H1 (cell line): ENCODE results near the gene LY6G5C. TPM values are rescaled to one million over a fixed set of nuclear protein-coding genes. Genes with fewer than 3 reads are reported as not detected.

Experiments
- CTCF ChIA-PET: fragments of 300-600 bp; sonication (Branson Sonifier 250); formaldehyde crosslinking; loops from one replicate; lab custom pipeline; 2021; ENCODE audit not compliant: partially characterized antibody; lab: Charles Lee
- POLR2A ChIA-PET: fragments of 300-600 bp; sonication (Branson Sonifier 250); formaldehyde crosslinking; loops from one replicate; lab custom pipeline; 2021; ENCODE audit warnings: inconsistent platforms; ENCODE audit not compliant: partially characterized antibody; lab: Charles Lee
- DNase-seq, 2 experiments: peaks; one replicate each; pipeline versions ENCODE4 v3.0.0 to v3.0.0-alpha.2; 2010 to 2022; ENCODE audit warnings: low spot score in 2 of 2, low read depth in 1 of 2, mixed read lengths in 1 of 2
- FAIRE-seq: peaks from 2 replicates; lab custom pipeline; 2011; peaks lifted over from hg19 to GRCh38; lab: Jason Lieb, UNC
- H2AFZ ChIP-seq: 2 replicates; pipeline ENCODE4 v1.8.1; 2012; ENCODE audit warnings: low read length, inconsistent platforms
- H2AK5ac ChIP-seq: 2 replicates; pipeline ENCODE4 v1.6.1; 2013; ENCODE audit warnings: low read depth, low read length
- H2BK120ac ChIP-seq: replicated peaks from 2 replicates; pipeline ENCODE3; 2013; ENCODE audit warnings: low read depth, low read length, inconsistent platforms
- H2BK12ac ChIP-seq: 2 replicates; pipeline ENCODE4 v1.6.1; 2013; ENCODE audit warnings: low read depth, low read length
- H2BK15ac ChIP-seq: 2 replicates; pipeline ENCODE4 v1.6.1; 2013; ENCODE audit warnings: low read length
- H2BK20ac ChIP-seq: 2 replicates; pipeline ENCODE4 v1.6.1; 2013; ENCODE audit warnings: low read length
- H2BK5ac ChIP-seq: 2 replicates; pipeline ENCODE4 v1.6.1; 2013; ENCODE audit warnings: low read depth, low read length
- H3K14ac ChIP-seq: 2 replicates; pipeline ENCODE4 v1.6.1; 2013; ENCODE audit warnings: inconsistent platforms; ENCODE audit not compliant: insufficient read length
- H3K18ac ChIP-seq: 2 replicates; pipeline ENCODE4 v1.6.1; 2013; ENCODE audit warnings: low read length; ENCODE audit errors: extremely low read depth
- H3K23ac ChIP-seq: 2 replicates; pipeline ENCODE4 v1.6.1; 2013; ENCODE audit warnings: inconsistent platforms; ENCODE audit not compliant: insufficient read length
- H3K23me2 ChIP-seq: 2 replicates; pipeline ENCODE4 v1.6.1; 2013; ENCODE audit warnings: low read depth, low read length
- H3K27ac ChIP-seq: 2 replicates; pipeline ENCODE4 v1.6.1; 2011; ENCODE audit warnings: low read depth, low read length, inconsistent platforms
- H3K27me3 ChIP-seq, 4 experiments: replicated peaks in 1 of 4; 1 replicate in 1 of 4; 2 replicates in 3 of 4; pipeline versions ENCODE4 v1.6.1 to v1.8.1; 2011 to 2013; ENCODE audit warnings: low read length in 3 of 4, mild to moderate bottlenecking in 3 of 4, inconsistent platforms in 2 of 4, mixed read lengths in 2 of 4, moderate library complexity in 1 of 4; ENCODE audit not compliant: control insufficient read depth in 3 of 4, insufficient read depth in 3 of 4; ENCODE audit errors: extremely low read depth in 1 of 4
- H3K36me3 ChIP-seq, 4 experiments: 2 replicates each; pipeline versions ENCODE4 v1.6.1 to v1.8.1; 2011 to 2013; ENCODE audit warnings: mild to moderate bottlenecking in 4 of 4, low read length in 3 of 4, moderate library complexity in 2 of 4, control low read depth in 1 of 4, inconsistent platforms in 1 of 4; ENCODE audit not compliant: insufficient read depth in 4 of 4, control insufficient read depth in 2 of 4
- H3K4ac ChIP-seq: replicated peaks from 2 replicates; pipeline ENCODE3; 2013; ENCODE audit warnings: low read length, low read depth, mixed read lengths, inconsistent platforms; ENCODE audit not compliant: insufficient read length
- H3K4me1 ChIP-seq, 4 experiments: replicated peaks in 1 of 4; 1 replicate in 1 of 4; 2 replicates in 3 of 4; pipeline versions ENCODE4 v1.6.1 to v1.8.1; 2011 to 2013; ENCODE audit warnings: low read length in 3 of 4, inconsistent platforms in 2 of 4, mixed read lengths in 1 of 4; ENCODE audit not compliant: insufficient read depth in 4 of 4, control insufficient read depth in 3 of 4
- H3K4me2 ChIP-seq, 2 experiments: 2 replicates each; pipeline versions ENCODE4 v1.6.1 to v1.8.1; 2011 to 2013; ENCODE audit warnings: low read depth in 2 of 2, low read length in 2 of 2, control low read depth in 1 of 2, inconsistent platforms in 1 of 2, mild to moderate bottlenecking in 1 of 2; ENCODE audit not compliant: insufficient read depth in 1 of 2
- H3K4me3 ChIP-seq, 4 experiments: fragments of 200-600, 300-600 bp in 1 of 4; sonication (generic), shearing (Covaris generic), sonication (Bioruptor Twin) in 1 of 4; 2 replicates each; pipeline versions ENCODE4 v1.5.1 to v1.8.1; 2011 to 2016; ENCODE audit warnings: low read length in 4 of 4, low read depth in 3 of 4, control low read depth in 2 of 4, inconsistent platforms in 2 of 4, mild to moderate bottlenecking in 2 of 4, mixed read lengths in 1 of 4, moderate library complexity in 1 of 4; ENCODE audit not compliant: insufficient read depth in 2 of 4; ENCODE audit errors: extremely low read depth in 1 of 4
- H3K56ac ChIP-seq: replicated peaks from 2 replicates; pipeline ENCODE3; 2013; ENCODE audit warnings: low read depth, mild to moderate bottlenecking, mixed read lengths, low read length, inconsistent platforms; ENCODE audit not compliant: insufficient read length
- H3K79me1 ChIP-seq: 2 replicates; pipeline ENCODE4 v1.6.1; 2013; ENCODE audit warnings: low read depth, low read length, control low read depth
- H3K79me2 ChIP-seq, 2 experiments: 2 replicates each; pipeline versions ENCODE4 v1.6.1 to v1.8.1; 2012 to 2013; ENCODE audit warnings: low read length in 2 of 2, mild to moderate bottlenecking in 2 of 2, inconsistent platforms in 1 of 2; ENCODE audit not compliant: insufficient read depth in 2 of 2, control insufficient read depth in 1 of 2
- H3K9ac ChIP-seq, 4 experiments: replicated peaks in 1 of 4; 1 replicate in 1 of 4; 2 replicates in 3 of 4; pipeline versions ENCODE4 v1.6.1 to v1.8.1; 2011 to 2013; ENCODE audit warnings: low read depth in 3 of 4, low read length in 3 of 4, control low read depth in 2 of 4, mild to moderate bottlenecking in 2 of 4, moderate library complexity in 2 of 4, inconsistent platforms in 1 of 4; ENCODE audit errors: extremely low read depth in 1 of 4
- H3K9me3 ChIP-seq, 2 experiments: 2 replicates each; pipeline versions ENCODE4 v1.6.1 to v1.8.1; 2012 to 2013; ENCODE audit warnings: mild to moderate bottlenecking in 2 of 2, moderate library complexity in 2 of 2, control low read depth in 1 of 2, inconsistent platforms in 1 of 2, low read depth in 1 of 2, low read length in 1 of 2, mixed read lengths in 1 of 2; ENCODE audit not compliant: insufficient read depth in 2 of 2
- H4K20me1 ChIP-seq, 2 experiments: replicated peaks in 1 of 2; 2 replicates each; pipeline versions ENCODE3 to v1.8.1; 2011 to 2013; ENCODE audit warnings: inconsistent platforms in 2 of 2, low read length in 2 of 2, mild to moderate bottlenecking in 1 of 2; ENCODE audit not compliant: insufficient read depth in 2 of 2, control insufficient read depth in 1 of 2
- H4K5ac ChIP-seq: 2 replicates; pipeline ENCODE4 v1.6.1; 2013; ENCODE audit warnings: low read length, low read depth, mixed read lengths, inconsistent platforms; ENCODE audit not compliant: insufficient read length
- H4K8ac ChIP-seq: 2 replicates; pipeline ENCODE4 v1.8.0; 2013; ENCODE audit warnings: mild to moderate bottlenecking, moderate library complexity, low read length, inconsistent platforms; ENCODE audit not compliant: insufficient read depth; ENCODE audit errors: extremely low read depth
- H4K91ac ChIP-seq: replicated peaks from 2 replicates; pipeline ENCODE3; 2013; ENCODE audit warnings: low read length, mixed read lengths, inconsistent platforms; ENCODE audit not compliant: insufficient read length
- ASH2L ChIP-seq: fragments of 200-600, 300-600 bp; sonication (generic); IDR thresholded peaks from one replicate; pipeline ENCODE4 v1.7.1; 2017; ENCODE audit warnings: low read length
- CREB1 ChIP-seq: IDR thresholded peaks from 2 replicates; pipeline ENCODE4 v1.6.1; 2012; ENCODE audit warnings: inconsistent platforms
- E2F6 ChIP-seq: IDR thresholded peaks from 2 replicates; pipeline ENCODE4 v1.6.1; 2012; ENCODE audit warnings: inconsistent platforms
- JUND ChIP-seq: IDR thresholded peaks from 2 replicates; pipeline ENCODE4 v1.6.1; 2011; ENCODE audit warnings: mild to moderate bottlenecking, improper control_type of control experiment, low read length
- NANOG ChIP-seq: IDR thresholded peaks from 2 replicates; pipeline ENCODE4 v1.6.1; 2011; ENCODE audit warnings: low read length, low read depth, mild to moderate bottlenecking, inconsistent platforms; ENCODE audit not compliant: insufficient read depth, poor library complexity, severe bottlenecking
- POLR2A ChIP-seq, 2 experiments: IDR thresholded peaks; 1 replicate in 1 of 2; 2 replicates in 1 of 2; pipeline ENCODE4 v1.6.1; 2011; ENCODE audit warnings: low read depth in 2 of 2, low read length in 2 of 2, mild to moderate bottlenecking in 2 of 2; ENCODE audit errors: control extremely low read depth in 1 of 2
- RBBP5 ChIP-seq: IDR thresholded peaks from 2 replicates; pipeline ENCODE4 v1.7.1; 2012; ENCODE audit warnings: low read depth, mild to moderate bottlenecking, inconsistent platforms, low read length, moderate library complexity, borderline replicate concordance
- RXRA ChIP-seq: IDR thresholded peaks from 2 replicates; pipeline ENCODE4 v1.6.1; 2011; ENCODE audit warnings: low read depth, mild to moderate bottlenecking, low read length, moderate library complexity; ENCODE audit not compliant: insufficient read depth
- SIN3A ChIP-seq, 2 experiments: IDR thresholded peaks in 1 of 2; conservative IDR thresholded peaks in 1 of 2; 2 replicates each; pipeline ENCODE4 v1.6.1; 2011 to 2012; ENCODE audit warnings: low read length in 2 of 2, improper control_type of control experiment in 1 of 2, low read depth in 1 of 2, mild to moderate bottlenecking in 1 of 2
- SIRT6 ChIP-seq: IDR thresholded peaks from one replicate; pipeline ENCODE4 v1.7.1; 2012; ENCODE audit warnings: low read length, inconsistent platforms
- SP2 ChIP-seq: IDR thresholded peaks from 2 replicates; pipeline ENCODE4 v1.6.1; 2012; ENCODE audit warnings: mild to moderate bottlenecking, low read length, inconsistent platforms
- TAF7 ChIP-seq: optimal IDR thresholded peaks from 2 replicates; pipeline ENCODE3; 2011; ENCODE audit warnings: low read depth, mild to moderate bottlenecking, inconsistent platforms, low read length, moderate library complexity, borderline replicate concordance
- TEAD4 ChIP-seq: IDR thresholded peaks from 2 replicates; pipeline ENCODE4 v1.6.1; 2012; ENCODE audit warnings: low read depth, low read length, inconsistent platforms, mixed read lengths
- WGBS, 2 experiments: shearing (Covaris generic) in 1 of 2; methylation state at CpG; one replicate each; pipeline versions ENCODE4 v1.1.6 to v1.1.7; 2013 to 2015; ENCODE audit warnings: low lambda C conversion rate in 2 of 2, mixed read lengths in 2 of 2, inconsistent platforms in 1 of 2, low coverage in 1 of 2, missing lambda C conversion rate in 1 of 2; ENCODE audit not compliant: insufficient replicate concordance in 2 of 2, insufficient coverage in 1 of 2, insufficient read length in 1 of 2; ENCODE audit errors: extremely low coverage in 1 of 2, missing lambda C conversion rate in 1 of 2; 5-methylcytosine and 5-hydroxymethylcytosine counted together
- polyA plus RNA-seq, 7 experiments: library from polyadenylated mRNA; depleted of rRNA in 3 of 7; stranded (reverse) in 5 of 7; unstranded in 2 of 7; fragments of >200 nt in 5 of 7; fragments of 200-250 nt in 2 of 7; gene quantifications; 1 replicate in 5 of 7; 2 replicates in 1 of 7; 4 replicates in 1 of 7; pipeline versions ENCODE4 v1.2.1 to v1.2.3, GENCODE V29; 2011 to 2013; ENCODE audit warnings: missing spikeins in 2 of 7, mixed read lengths in 2 of 7
- total RNA-seq: library from RNA; stranded (reverse); fragmentation: NEBNext Ultra II Directional; extraction: Animal tissue kit (Norgen Biotek cat#: 25700); gene quantifications from 2 replicates; pipeline ENCODE4 v1.2.1, GENCODE V29; 2021

LY6G5C gene
- total and polyA plus RNA-seq, 2 of the 8 experiments (the other 6 are each of a cell fraction or from before 2014, with no cell fraction given), result 1.1 to 1.8 TPM

- FAIRE-seq (no peak), DNase-seq (no peak)
- no peak overlapping the region for H3K14ac ChIP-seq
- no peak overlapping the region for H3K9ac ChIP-seq
- H3K27ac ChIP-seq, result no peak overlapping the region
- H3K79me2 ChIP-seq, result no peaks in the 10 kb centered on the region
- no peak overlapping the region for H2AK5ac ChIP-seq
- WGBS, 2 experiments, result 87% methylated on average over 7 of the region's 7 CpGs; no CpG with 5 or more reads in 1 of the 2 experiments
- H2BK20ac ChIP-seq, result no peak overlapping the region
- H3K4me2 ChIP-seq, result no peak overlapping the region
- H2BK15ac ChIP-seq, result no peak overlapping the region
- ChIA-PET CTCF (interaction anchor here (0.9 to 8.9 kb wide), 9 partner anchors 10 to 103 kb away, joined by 3 to 89 read pairs (median 3); partner anchors contain the start of genes LY6G6D and MSH5), POLR2A (interaction anchor here (1.0 to 7.2 kb wide), 5 partner anchors 11 to 100 kb away, joined by 3 to 73 read pairs (median 3); partner anchors contain the start of genes CLIC1, HSPA1B and MSH5)
- no peak overlapping the region for H2BK5ac ChIP-seq
- H3K4me1 ChIP-seq, result peaks cover 2 to 13% (median 7%) of the 10 kb centered on the region in 4 experiments
- H3K4me3 ChIP-seq, result no peak overlapping the region
- no peaks in the 10 kb centered on the region for H3K9me3 ChIP-seq
- H3K79me1 ChIP-seq, result 0 out of 2 replicates have a peak, but pooled peaks cover 3% of the 10 kb centered on the region
- no peak overlapping the region for H2BK120ac ChIP-seq
- H3K4ac ChIP-seq, result no peak overlapping the region
- H4K20me1 ChIP-seq, result peaks cover 0 to 1% of the 10 kb centered on the region in 2 experiments
- H4K5ac ChIP-seq, result no peak overlapping the region
- H3K56ac ChIP-seq, result no peak overlapping the region
- no peak overlapping the region for H4K91ac ChIP-seq
- no peaks in the 10 kb centered on the region for H3K27me3 ChIP-seq
- no peak overlapping the region for H3K18ac ChIP-seq
- H2BK12ac ChIP-seq, result no peak overlapping the region
- H3K23me2 ChIP-seq, result peaks cover 2% of the 10 kb centered on the region; the same call in 1 of the 2 replicates
- H2AFZ ChIP-seq, result no peak overlapping the region
- H3K23ac ChIP-seq, result no peak overlapping the region
- peaks cover under 1 to 22% (median 19%) of the 10 kb centered on the region in 4 experiments; a peak in 7 of 8 replicates for H3K36me3 ChIP-seq
- no peak overlapping the region for H4K8ac ChIP-seq
- no peak for TF ChIP-seq TAF7
- no peak for TF ChIP-seq RXRA
- no peak for TF ChIP-seq JUND
- TF ChIP-seq SIRT6, result no peak
- TF ChIP-seq TEAD4, result no peak
- no peak for TF ChIP-seq POLR2A (IDR thresholded peaks at IDR 0.05; ENCODE audit: control extremely low read depth in 1 of 2, low read depth in 2 of 2, low read length in 2 of 2)
- TF ChIP-seq CREB1, result no peak
- no peak for TF ChIP-seq ASH2L
- TF ChIP-seq E2F6, result no peak
- TF ChIP-seq SIN3A (conservative IDR thresholded peaks at IDR 0.05 in 1 of 2, IDR thresholded peaks at IDR 0.05 in 1 of 2; ENCODE audit: low read depth in 1 of 2, low read length in 2 of 2), result no peak
- no peak for TF ChIP-seq NANOG
- TF ChIP-seq RBBP5, result no peak
- no peak for TF ChIP-seq SP2
Measured at GRCh38 chr6:31727034-31727716, 46.3 kb upstream of the LY6G5C start.
